Measurements from ENCODE around the gene CCDC6. TPM values are rescaled to one million over a fixed set of nuclear protein-coding genes. Genes with fewer than 3 reads are reported as not detected.

The CCDC6 gene
- total RNA-seq, 1 experiment from 2014 or later: 116 TPM

DNA sequence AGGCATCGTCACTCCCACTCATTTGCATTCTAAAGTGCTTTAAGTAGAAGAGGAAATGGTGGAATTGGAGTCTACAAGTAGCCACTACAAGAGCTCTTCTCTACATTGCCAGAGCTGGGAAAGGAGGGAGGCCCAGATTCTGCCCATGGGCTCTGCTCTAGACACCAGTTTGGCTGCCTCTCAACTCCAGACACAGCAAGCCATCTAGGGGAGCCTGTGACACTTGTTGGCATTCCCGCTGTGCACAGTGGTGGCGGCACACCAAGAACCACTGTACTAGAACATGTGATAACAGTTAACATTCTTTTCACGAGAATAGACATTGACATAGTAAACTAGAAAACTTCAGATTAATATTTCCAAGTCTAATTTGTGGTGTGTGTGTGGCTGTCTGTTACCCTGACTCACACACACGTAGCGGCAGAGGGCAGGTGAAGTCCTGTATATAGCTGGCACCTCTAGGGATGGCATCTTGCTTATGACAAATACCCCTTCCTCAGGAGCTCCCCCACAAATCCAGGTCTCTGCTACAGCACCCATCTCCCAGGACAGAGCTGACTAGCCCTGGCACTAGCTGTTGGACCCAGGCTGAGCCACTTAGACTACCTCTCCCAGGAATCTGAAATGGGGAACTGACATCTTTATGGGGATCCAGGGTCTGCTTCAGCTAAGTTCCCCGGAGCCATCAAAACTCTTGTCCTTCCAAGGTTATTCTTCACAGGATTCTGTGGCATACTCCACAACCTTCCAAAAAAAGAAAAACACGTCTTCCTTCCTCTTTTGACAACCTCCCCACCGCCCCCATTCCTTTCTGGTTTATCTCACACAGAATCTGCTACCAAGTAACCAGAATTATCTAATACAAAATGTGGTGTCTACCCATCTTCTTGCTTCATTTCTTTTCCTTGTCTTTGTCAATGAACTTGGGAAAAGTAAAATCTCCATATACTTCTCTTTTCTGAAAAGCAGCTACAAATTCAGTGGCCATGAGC is 98.4 kb downstream of the CCDC6 start:
- peaks cover 10% of the 10 kb centered on the region for H3K36me3 ChIP-seq (ENCODE audit: control insufficient read depth, insufficient read depth, low read length)
- H3K27me3 Mint-ChIP-seq (ENCODE audit: insufficient read depth, unreplicated experiment): no peaks in the 10 kb centered on the region
- BruUV-seq (replicated peaks): no TSS peak

DNA sequence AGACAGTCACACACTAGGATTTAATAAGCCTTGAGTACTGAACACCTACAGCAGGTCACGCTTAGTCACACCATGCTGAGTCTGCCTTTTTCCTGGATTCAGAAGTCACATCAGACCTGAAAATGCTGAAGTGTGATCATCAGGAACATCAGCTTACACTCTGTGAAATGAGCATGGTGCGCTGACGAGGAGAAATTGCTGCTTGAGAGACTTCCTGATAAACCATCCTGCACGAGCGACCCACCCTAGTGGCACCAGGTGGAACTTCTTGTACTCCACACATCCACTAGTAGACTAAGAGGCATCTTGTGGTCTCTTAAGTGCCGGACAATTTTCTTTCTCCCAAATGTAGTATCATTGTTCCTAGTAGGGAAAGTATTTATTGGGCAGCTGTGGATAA is 101.3 kb downstream of the CCDC6 start:
- no peaks in the 10 kb centered on the region for H3K27me3 Mint-ChIP-seq (ENCODE audit: insufficient read depth, unreplicated experiment)
- TF ChIP-seq, protein P1, sequence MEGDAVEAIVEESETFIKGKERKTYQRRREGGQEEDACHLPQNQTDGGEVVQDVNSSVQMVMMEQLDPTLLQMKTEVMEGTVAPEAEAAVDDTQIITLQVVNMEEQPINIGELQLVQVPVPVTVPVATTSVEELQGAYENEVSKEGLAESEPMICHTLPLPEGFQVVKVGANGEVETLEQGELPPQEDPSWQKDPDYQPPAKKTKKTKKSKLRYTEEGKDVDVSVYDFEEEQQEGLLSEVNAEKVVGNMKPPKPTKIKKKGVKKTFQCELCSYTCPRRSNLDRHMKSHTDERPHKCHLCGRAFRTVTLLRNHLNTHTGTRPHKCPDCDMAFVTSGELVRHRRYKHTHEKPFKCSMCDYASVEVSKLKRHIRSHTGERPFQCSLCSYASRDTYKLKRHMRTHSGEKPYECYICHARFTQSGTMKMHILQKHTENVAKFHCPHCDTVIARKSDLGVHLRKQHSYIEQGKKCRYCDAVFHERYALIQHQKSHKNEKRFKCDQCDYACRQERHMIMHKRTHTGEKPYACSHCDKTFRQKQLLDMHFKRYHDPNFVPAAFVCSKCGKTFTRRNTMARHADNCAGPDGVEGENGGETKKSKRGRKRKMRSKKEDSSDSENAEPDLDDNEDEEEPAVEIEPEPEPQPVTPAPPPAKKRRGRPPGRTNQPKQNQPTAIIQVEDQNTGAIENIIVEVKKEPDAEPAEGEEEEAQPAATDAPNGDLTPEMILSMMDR (IDR thresholded peaks at IDR 0.05; ENCODE audit: insufficient read depth in 1 of 2, low read depth in 1 of 2, low read length in 1 of 2, severe bottlenecking in 1 of 2, unreplicated experiment in 1 of 2): peak; percentile 64 to 76
- peaks cover 5% of the 10 kb centered on the region for H3K36me3 ChIP-seq (ENCODE audit: control insufficient read depth, insufficient read depth, low read length)
- H3K27ac Mint-ChIP-seq (ENCODE audit: unreplicated experiment): no peak overlapping the region
- ChIA-PET CTCF (no interaction called here), POLR2A (no interaction called here)
- no peak overlapping the region for H3K4me3 ChIP-seq (ENCODE audit: low read depth, low read length)
- no peaks in the 10 kb centered on the region for H3K4me1 Mint-ChIP-seq (ENCODE audit: low read depth, unreplicated experiment)
- intact Hi-C loops (cut with micrococcal nuclease; ENCODE audit: unreplicated experiment): loop anchor here (1.0 to 5.0 kb wide), 3 partner anchors 179 to 853 kb away; no protein-coding TSS in a partner anchor
- DNase-seq: peak; percentile 59 to 68
- no peaks in the 10 kb centered on the region for H3K9me3 ChIP-seq
- no peaks in the 10 kb centered on the region for H3K4me1 ChIP-seq
- no TSS peak for BruUV-seq (replicated peaks)
- no peaks in the 10 kb centered on the region for H3K9me3 Mint-ChIP-seq (ENCODE audit: unreplicated experiment)
- no peak overlapping the region for H3K4me3 Mint-ChIP-seq (ENCODE audit: unreplicated experiment)
- peaks cover 72% of the 10 kb centered on the region for H3K36me3 Mint-ChIP-seq (ENCODE audit: insufficient read depth, unreplicated experiment)
- H3K27me3 ChIP-seq (replicated peaks; ENCODE audit: control insufficient read depth, insufficient read depth, low read length): no peaks in the 10 kb centered on the region

More for the DNA sequence above, 98.4 kb downstream of the CCDC6 start:
- no peak overlapping the region for H3K27ac Mint-ChIP-seq (ENCODE audit: unreplicated experiment)
- TF ChIP-seq, protein P1 (IDR thresholded peaks at IDR 0.05; ENCODE audit: insufficient read depth in 1 of 2, low read depth in 1 of 2, low read length in 1 of 2, severe bottlenecking in 1 of 2, unreplicated experiment in 1 of 2): no peak
- ChIA-PET CTCF (interaction anchor here (0.5 to 1.2 kb wide), 3 partner anchors 101 to 256 kb away, joined by 3 to 5 read pairs (median 3); no protein-coding TSS in a partner anchor), POLR2A (no interaction called here)
- H3K4me1 Mint-ChIP-seq (ENCODE audit: low read depth, unreplicated experiment): no peaks in the 10 kb centered on the region
- DNase-seq: no peak
- Histone ChIP-seq H3K27me3 (replicated peaks; ENCODE audit: control insufficient read depth, insufficient read depth, low read length) (no peaks in the 10 kb centered on the region), H3K9me3 (no peaks in the 10 kb centered on the region), H3K4me3 (ENCODE audit: low read depth, low read length) (no peak overlapping the region), H3K4me1 (no peaks in the 10 kb centered on the region)
- H3K4me3 Mint-ChIP-seq (ENCODE audit: unreplicated experiment): no peak overlapping the region
- peaks cover 87% of the 10 kb centered on the region for H3K36me3 Mint-ChIP-seq (ENCODE audit: insufficient read depth, unreplicated experiment)
- no peaks in the 10 kb centered on the region for H3K9me3 Mint-ChIP-seq (ENCODE audit: unreplicated experiment)
- intact Hi-C loops (cut with micrococcal nuclease; ENCODE audit: unreplicated experiment): loop anchor here (2.0 to 5.0 kb wide), 3 partner anchors 99 to 856 kb away; partner anchors contain the start of gene SLC16A9

DNA sequence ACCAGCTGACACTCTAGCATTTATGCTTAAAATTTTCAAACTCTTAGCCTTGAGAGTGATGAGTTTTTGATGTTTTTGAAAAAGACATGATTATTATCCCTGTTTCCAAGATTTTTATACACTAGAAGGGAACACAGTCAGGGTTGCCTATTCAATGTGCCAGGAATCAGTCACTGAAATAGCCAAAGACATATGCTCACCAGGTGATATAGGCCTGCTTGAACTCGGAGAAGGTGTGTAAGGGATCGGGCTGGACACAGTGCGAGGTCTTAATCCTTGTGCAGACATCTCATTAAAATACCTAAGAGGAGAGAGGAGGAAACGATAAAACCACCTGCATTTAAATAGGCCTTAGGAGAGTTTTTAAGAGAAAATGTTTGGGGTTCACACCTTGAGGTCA is 102.1 kb downstream of the CCDC6 start:
- ChIA-PET POLR2A (no interaction called here), CTCF (interaction anchor here (1.2 kb wide), 1 partner anchor 26 kb away, joined by 5 read pairs; no protein-coding TSS in a partner anchor)
- Histone ChIP-seq H3K9me3 (no peaks in the 10 kb centered on the region), H3K27me3 (replicated peaks; ENCODE audit: control insufficient read depth, insufficient read depth, low read length) (no peaks in the 10 kb centered on the region), H3K4me1 (no peaks in the 10 kb centered on the region), H3K4me3 (ENCODE audit: low read depth, low read length) (no peak overlapping the region), H3K36me3 (ENCODE audit: control insufficient read depth, insufficient read depth, low read length) (peaks cover 2% of the 10 kb centered on the region; the same call in 1 of the 2 replicates)
- Mint-ChIP-seq H3K4me1 (ENCODE audit: low read depth, unreplicated experiment) (no peaks in the 10 kb centered on the region), H3K36me3 (ENCODE audit: insufficient read depth, unreplicated experiment) (peaks cover 71% of the 10 kb centered on the region), H3K27ac (ENCODE audit: unreplicated experiment) (no peak overlapping the region), H3K9me3 (ENCODE audit: unreplicated experiment) (no peaks in the 10 kb centered on the region), H3K27me3 (ENCODE audit: insufficient read depth, unreplicated experiment) (no peaks in the 10 kb centered on the region), H3K4me3 (ENCODE audit: unreplicated experiment) (no peak overlapping the region)
- no TSS peak for BruUV-seq (replicated peaks)
- DNase-seq: no peak
- TF ChIP-seq, protein P1 (IDR thresholded peaks at IDR 0.05; ENCODE audit: insufficient read depth in 1 of 2, low read depth in 1 of 2, low read length in 1 of 2, severe bottlenecking in 1 of 2, unreplicated experiment in 1 of 2): no peak
- intact Hi-C loops (cut with micrococcal nuclease; ENCODE audit: unreplicated experiment): no loop called here

All from Caco-2 (cell line).